ENCODE measurements around the gene CSNK1G2.

CSNK1G2 gene

GRCh38 chr19:1942934-1943555, 2.1 kb downstream of the CSNK1G2 start:
- H3K9me3 Mint-ChIP-seq, result no peaks in the 10 kb centered on the region
- TF ChIP-seq, protein P1, sequence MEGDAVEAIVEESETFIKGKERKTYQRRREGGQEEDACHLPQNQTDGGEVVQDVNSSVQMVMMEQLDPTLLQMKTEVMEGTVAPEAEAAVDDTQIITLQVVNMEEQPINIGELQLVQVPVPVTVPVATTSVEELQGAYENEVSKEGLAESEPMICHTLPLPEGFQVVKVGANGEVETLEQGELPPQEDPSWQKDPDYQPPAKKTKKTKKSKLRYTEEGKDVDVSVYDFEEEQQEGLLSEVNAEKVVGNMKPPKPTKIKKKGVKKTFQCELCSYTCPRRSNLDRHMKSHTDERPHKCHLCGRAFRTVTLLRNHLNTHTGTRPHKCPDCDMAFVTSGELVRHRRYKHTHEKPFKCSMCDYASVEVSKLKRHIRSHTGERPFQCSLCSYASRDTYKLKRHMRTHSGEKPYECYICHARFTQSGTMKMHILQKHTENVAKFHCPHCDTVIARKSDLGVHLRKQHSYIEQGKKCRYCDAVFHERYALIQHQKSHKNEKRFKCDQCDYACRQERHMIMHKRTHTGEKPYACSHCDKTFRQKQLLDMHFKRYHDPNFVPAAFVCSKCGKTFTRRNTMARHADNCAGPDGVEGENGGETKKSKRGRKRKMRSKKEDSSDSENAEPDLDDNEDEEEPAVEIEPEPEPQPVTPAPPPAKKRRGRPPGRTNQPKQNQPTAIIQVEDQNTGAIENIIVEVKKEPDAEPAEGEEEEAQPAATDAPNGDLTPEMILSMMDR (IDR thresholded peaks at IDR 0.05; ENCODE audit: unreplicated experiment in 3 of 3), result no peak
- no peaks in the 10 kb centered on the region for H3K36me3 Mint-ChIP-seq (ENCODE audit: low read depth)
- H3K4me1 Mint-ChIP-seq, result peaks cover 17% of the 10 kb centered on the region
- H3K27ac Mint-ChIP-seq, result peak overlapping the region; percentile 89 to 95 (median 93)
- peaks cover 4% of the 10 kb centered on the region for H3K27me3 Mint-ChIP-seq (ENCODE audit: low read depth)
- peak overlapping the region; percentile 92 to 95 (median 94) for H3K4me3 Mint-ChIP-seq

GRCh38 chr19:1943661-1944087, 2.7 kb downstream of the CSNK1G2 start:
- Mint-ChIP-seq H3K4me3 (peak overlapping the region; percentile 92 to 95 (median 94)), H3K36me3 (ENCODE audit: low read depth) (peaks cover 3% of the 10 kb centered on the region), H3K4me1 (peaks cover 17% of the 10 kb centered on the region), H3K9me3 (no peaks in the 10 kb centered on the region), H3K27ac (peak overlapping the region; percentile 89 to 95 (median 93)), H3K27me3 (ENCODE audit: low read depth) (peaks cover 4% of the 10 kb centered on the region)
- TF ChIP-seq, protein P1 (IDR thresholded peaks at IDR 0.05; ENCODE audit: unreplicated experiment in 3 of 3), result no peak

GRCh38 chr19:1944088-1944915, 3.3 kb downstream of the CSNK1G2 start:
- Mint-ChIP-seq H3K4me1 (peaks cover 17% of the 10 kb centered on the region), H3K4me3 (peak overlapping the region; percentile 43 to 72 (median 70))

DNA sequence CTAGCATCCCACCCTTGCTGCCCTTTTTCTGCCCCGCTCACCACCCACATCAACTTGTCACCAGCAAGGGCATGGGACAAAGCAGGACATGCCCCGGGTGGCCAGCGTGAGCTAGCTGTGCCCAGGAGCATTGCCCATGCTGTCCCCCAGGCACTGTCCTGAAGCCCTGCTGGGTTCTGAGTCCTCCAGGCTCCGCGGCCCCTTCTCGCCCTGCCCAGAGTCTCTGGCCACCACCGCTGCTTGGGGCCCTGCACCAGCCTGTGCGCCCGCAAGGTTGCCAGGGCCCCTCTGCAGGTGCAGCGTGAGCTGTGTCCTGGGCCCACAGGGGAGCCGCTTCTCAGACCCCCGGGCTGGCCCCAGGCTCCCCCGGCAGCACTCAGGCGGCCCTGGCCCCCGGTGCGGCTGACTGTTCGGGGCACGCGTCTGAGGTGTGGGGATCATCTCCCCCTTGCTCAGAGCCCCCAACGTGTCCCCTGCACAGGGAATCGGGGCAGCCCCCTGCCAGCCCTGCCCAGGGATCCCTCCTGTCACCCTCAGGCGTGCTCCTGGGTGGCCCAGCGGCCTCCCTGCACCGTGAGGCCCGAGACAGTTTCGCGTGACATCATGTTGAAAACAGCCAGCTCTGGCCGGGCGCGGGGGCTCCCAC, 4.1 kb downstream of the CSNK1G2 start:
- TF ChIP-seq, protein P1 (IDR thresholded peaks at IDR 0.05; ENCODE audit: unreplicated experiment in 3 of 3), result no peak
- H3K4me3 Mint-ChIP-seq, result no peak overlapping the region
- H3K27me3 Mint-ChIP-seq (ENCODE audit: low read depth), result no peaks in the 10 kb centered on the region
- H3K36me3 Mint-ChIP-seq (ENCODE audit: low read depth), result peaks cover 11% of the 10 kb centered on the region
- no peak overlapping the region for H3K27ac Mint-ChIP-seq
- peaks cover 12% of the 10 kb centered on the region for H3K4me1 Mint-ChIP-seq
- H3K9me3 Mint-ChIP-seq, result no peaks in the 10 kb centered on the region

More at GRCh38 chr19:1944088-1944915, 3.3 kb downstream of the CSNK1G2 start:
- H3K9me3 Mint-ChIP-seq, result no peaks in the 10 kb centered on the region
- peaks cover 9% of the 10 kb centered on the region for H3K36me3 Mint-ChIP-seq (ENCODE audit: low read depth)
- TF ChIP-seq, protein P1 (IDR thresholded peaks at IDR 0.05; ENCODE audit: unreplicated experiment in 3 of 3), result no peak
- peaks cover 4% of the 10 kb centered on the region for H3K27me3 Mint-ChIP-seq (ENCODE audit: low read depth)
- no peak overlapping the region for H3K27ac Mint-ChIP-seq

DNA sequence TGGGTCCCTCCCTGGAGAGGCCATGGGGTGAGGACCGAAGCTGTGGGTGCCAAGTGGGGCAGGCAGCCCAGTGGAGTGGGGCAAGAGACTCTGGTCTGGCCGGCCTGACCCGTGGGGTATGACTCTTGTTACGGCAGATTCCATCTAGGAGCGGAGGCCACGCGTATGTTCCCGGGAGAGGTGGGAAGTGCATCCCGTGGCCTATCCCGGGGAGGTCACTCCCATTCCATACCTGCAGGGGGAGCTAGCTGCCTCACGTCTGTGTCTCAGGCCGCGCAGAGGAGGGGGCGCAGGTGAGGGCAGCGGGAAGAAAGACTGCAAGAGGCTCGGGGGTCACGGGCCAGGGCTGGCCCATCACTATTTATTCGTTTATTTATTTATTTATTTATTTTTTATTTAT, 4.9 kb downstream of the CSNK1G2 start:
- no peaks in the 10 kb centered on the region for H3K27me3 Mint-ChIP-seq (ENCODE audit: low read depth)
- TF ChIP-seq, protein P1 (IDR thresholded peaks at IDR 0.05; ENCODE audit: unreplicated experiment in 3 of 3), result peak; percentile 43 to 64 (median 56)
- peaks cover 15% of the 10 kb centered on the region for H3K36me3 Mint-ChIP-seq (ENCODE audit: low read depth)
- no peak overlapping the region for H3K27ac Mint-ChIP-seq
- H3K9me3 Mint-ChIP-seq, result no peaks in the 10 kb centered on the region
- H3K4me1 Mint-ChIP-seq, result peaks cover 10% of the 10 kb centered on the region
- peak overlapping the region in 2 of 3 experiments; percentile 32 to 45 for H3K4me3 Mint-ChIP-seq
